Colonic mucosa (tissue), 4 donors: ENCODE measurements around the gene CBX4. TPM values are rescaled to one million over a fixed set of nuclear protein-coding genes. Genes with fewer than 3 reads are reported as not detected.
A peak's percentile ranks its signal among the peaks of the same experiment; 100 is the strongest.

Source experiments
- DNase-seq: peaks from one replicate; pipeline ENCODE4 v3.0.0-alpha.2; 2020
- H3K27ac ChIP-seq: fragments of 200-600 bp; one replicate; pipeline ENCODE4 v1.8.0; 2021
- H3K27me3 ChIP-seq: fragments of 200-600 bp; one replicate; pipeline ENCODE4 v1.8.0; 2021
- H3K36me3 ChIP-seq: fragments of 200-600 bp; one replicate; pipeline ENCODE4 v1.8.0; 2021
- H3K4me1 ChIP-seq: fragments of 200-600 bp; one replicate; pipeline ENCODE4 v1.8.0; 2021; ENCODE audit warnings: mild to moderate bottlenecking
- H3K4me3 ChIP-seq: fragments of 200-600 bp; one replicate; pipeline ENCODE4 v1.8.0; 2021
- H3K9ac ChIP-seq, 2 donors: one replicate each; pipeline ENCODE4 v1.7.0; 2013; ENCODE audit warnings: control low read depth in 2 of 2, low read depth in 2 of 2, low read length in 2 of 2
- H3K9me3 ChIP-seq: fragments of 200-600 bp; one replicate; pipeline ENCODE4 v1.8.0; 2021
- intact Hi-C: fragments of 100-400 bp; cut with DNase I; formaldehyde crosslinking; loops from one replicate; pipeline ENCODE4 v1.14.1; 2022
- total RNA-seq, 2 donors: library from RNA; stranded (reverse); fragmentation: NEBNext Ultra II Directional in 1 of 2; extraction: Animal tissue kit (Norgen Biotek cat#: 25700) in 1 of 2; gene quantifications; one replicate each; pipeline ENCODE4 v1.2.1, GENCODE V29; 2021
- TF ChIP-seq, protein P1 (sequence below): fragments of 200-600 bp; IDR thresholded peaks from one replicate; pipeline ENCODE4 v1.8.0; 2022; ENCODE audit warnings: antibody characterized with exemption, mild to moderate bottlenecking
- donor health status: healthy.
- donor health status: DM: no; HTN: no; CAD: no.
- donor health status: DM: no; HTN: no; CAD: no.

Gene CBX4
- total RNA-seq, 2 donors from 2014 or later, result 10.6 to 18.1 TPM

GRCh38 chr17:79831265-79832217 is 7.7 kb downstream of the CBX4 start:
- TF ChIP-seq, protein P1, sequence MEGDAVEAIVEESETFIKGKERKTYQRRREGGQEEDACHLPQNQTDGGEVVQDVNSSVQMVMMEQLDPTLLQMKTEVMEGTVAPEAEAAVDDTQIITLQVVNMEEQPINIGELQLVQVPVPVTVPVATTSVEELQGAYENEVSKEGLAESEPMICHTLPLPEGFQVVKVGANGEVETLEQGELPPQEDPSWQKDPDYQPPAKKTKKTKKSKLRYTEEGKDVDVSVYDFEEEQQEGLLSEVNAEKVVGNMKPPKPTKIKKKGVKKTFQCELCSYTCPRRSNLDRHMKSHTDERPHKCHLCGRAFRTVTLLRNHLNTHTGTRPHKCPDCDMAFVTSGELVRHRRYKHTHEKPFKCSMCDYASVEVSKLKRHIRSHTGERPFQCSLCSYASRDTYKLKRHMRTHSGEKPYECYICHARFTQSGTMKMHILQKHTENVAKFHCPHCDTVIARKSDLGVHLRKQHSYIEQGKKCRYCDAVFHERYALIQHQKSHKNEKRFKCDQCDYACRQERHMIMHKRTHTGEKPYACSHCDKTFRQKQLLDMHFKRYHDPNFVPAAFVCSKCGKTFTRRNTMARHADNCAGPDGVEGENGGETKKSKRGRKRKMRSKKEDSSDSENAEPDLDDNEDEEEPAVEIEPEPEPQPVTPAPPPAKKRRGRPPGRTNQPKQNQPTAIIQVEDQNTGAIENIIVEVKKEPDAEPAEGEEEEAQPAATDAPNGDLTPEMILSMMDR, result no peak
- Histone ChIP-seq H3K36me3 (no peaks in the 10 kb centered on the region), H3K4me3 (peak overlapping the region; percentile 11), H3K9me3 (no peaks in the 10 kb centered on the region), H3K27ac (no peak overlapping the region), H3K27me3 (no peaks in the 10 kb centered on the region), H3K9ac (peak overlapping the region; percentile 30 to 40), H3K4me1 (peaks cover 17% of the 10 kb centered on the region)
- intact Hi-C loops, result no loop called here
- DNase-seq, result peak; percentile 61

DNA sequence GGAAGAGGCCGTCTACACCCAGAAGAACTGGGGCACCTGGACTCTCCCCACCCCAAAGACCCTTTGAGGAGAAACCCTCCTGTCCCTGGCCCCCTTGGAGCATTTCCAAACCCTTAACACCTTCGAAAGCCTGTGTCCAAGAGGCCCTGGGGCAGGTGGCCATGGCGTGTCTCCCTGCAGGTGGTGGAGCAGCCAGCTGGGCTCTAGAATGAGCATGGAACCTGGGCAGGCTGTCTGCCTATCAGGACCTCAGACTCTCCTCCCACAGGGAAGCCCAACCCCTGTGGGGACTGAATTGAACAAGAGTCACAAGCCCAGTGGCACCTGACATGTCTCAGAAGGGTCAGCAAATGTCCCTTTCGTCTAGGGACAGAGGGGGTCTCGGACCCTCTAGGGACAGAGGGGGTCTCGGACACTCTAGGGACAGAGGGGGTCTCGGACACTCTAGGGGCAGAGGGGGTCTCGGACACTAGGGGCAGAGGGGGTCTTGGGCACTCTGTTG is 8.4 kb downstream of the CBX4 start:
- TF ChIP-seq, protein P1, result no peak
- no peak for DNase-seq
- Histone ChIP-seq H3K27ac (no peak overlapping the region), H3K27me3 (no peaks in the 10 kb centered on the region), H3K4me1 (peaks cover 13% of the 10 kb centered on the region), H3K4me3 (no peak overlapping the region), H3K9me3 (no peaks in the 10 kb centered on the region), H3K9ac (no peak overlapping the region), H3K36me3 (no peaks in the 10 kb centered on the region)
- intact Hi-C loops, result no loop called here

DNA sequence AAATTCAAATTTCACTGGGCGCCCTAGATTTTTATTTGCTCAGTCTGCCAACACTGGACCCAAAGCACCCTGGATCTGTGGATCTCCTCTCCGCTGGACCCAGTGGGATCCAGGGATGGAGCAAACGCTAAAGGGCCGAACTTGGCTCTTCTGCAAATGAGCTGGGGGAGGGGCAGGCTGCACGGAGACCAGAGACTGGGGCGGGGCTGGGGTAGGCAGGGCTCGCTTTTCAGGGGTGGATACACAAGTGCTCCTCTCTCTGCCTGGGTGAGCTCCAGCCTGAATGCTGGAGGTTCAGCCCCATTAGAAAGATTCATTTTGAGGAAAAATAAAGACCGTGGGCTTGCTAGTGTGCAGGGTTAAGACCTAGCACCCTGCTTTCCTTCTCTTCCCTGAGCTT is 8.9 kb downstream of the CBX4 start:
- intact Hi-C loops, result no loop called here
- no peak overlapping the region for H3K4me3 ChIP-seq
- TF ChIP-seq, protein P1, result no peak
- H3K27me3 ChIP-seq, result no peaks in the 10 kb centered on the region
- H3K4me1 ChIP-seq, result peaks cover 13% of the 10 kb centered on the region
- peak; percentile 38 for DNase-seq
- H3K36me3 ChIP-seq, result no peaks in the 10 kb centered on the region
- H3K9me3 ChIP-seq, result no peaks in the 10 kb centered on the region
- no peak overlapping the region for H3K27ac ChIP-seq
- no peak overlapping the region for H3K9ac ChIP-seq

DNA sequence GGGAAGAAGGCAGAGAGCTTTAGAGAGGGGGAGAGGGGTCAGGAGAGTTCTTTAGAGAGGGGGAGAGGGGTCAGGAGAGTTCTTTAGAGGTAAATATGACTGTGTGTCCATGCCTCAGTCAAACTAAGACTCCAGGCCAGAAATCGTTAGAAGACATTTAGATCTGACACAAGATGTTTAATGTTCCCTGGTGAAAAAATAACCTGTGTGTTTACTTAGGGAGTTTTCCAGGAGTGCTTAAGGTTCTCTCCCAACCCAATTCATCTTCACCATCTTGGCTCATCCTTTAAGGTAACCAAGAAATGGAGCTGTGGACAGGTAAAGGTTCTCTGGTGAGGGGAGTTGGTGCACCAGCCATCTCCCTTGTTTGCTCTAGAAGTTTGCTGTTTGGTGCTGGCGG is 9.8 kb downstream of the CBX4 start:
- Histone ChIP-seq H3K27ac (no peak overlapping the region), H3K4me1 (peaks cover 13% of the 10 kb centered on the region), H3K4me3 (no peak overlapping the region), H3K27me3 (no peaks in the 10 kb centered on the region), H3K9me3 (no peaks in the 10 kb centered on the region), H3K36me3 (no peaks in the 10 kb centered on the region), H3K9ac (peak overlapping the region in 1 of 2 donors; percentile 31)
- no peak for DNase-seq
- intact Hi-C loops, result no loop called here
- TF ChIP-seq, protein P1, result no peak

DNA sequence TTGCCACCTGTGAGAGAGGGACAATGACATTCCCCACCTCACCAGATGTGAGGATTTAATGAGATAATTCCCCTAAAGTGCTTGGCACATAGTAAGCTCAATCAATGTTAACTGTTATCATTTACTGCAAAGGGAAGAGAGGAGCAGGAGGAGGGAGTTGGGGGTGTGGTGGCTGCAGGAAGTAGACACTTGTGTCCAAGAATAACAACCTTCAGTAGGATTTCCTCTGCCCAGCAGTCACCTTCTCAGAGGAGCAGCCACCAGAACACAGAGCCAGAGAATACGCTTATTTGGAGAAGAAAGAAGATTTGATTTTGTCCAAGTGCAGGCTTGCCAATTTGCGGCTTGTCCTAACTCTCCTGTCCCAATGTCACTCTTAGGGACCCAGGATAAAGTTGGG is 10.2 kb downstream of the CBX4 start:
- H3K4me1 ChIP-seq, result peaks cover 13% of the 10 kb centered on the region
- no peaks in the 10 kb centered on the region for H3K36me3 ChIP-seq
- H3K27ac ChIP-seq, result no peak overlapping the region
- no peaks in the 10 kb centered on the region for H3K27me3 ChIP-seq
- peak overlapping the region in 1 of 2 donors; percentile 31 for H3K9ac ChIP-seq
- TF ChIP-seq, protein P1, result no peak
- no peaks in the 10 kb centered on the region for H3K9me3 ChIP-seq
- no peak overlapping the region for H3K4me3 ChIP-seq
- DNase-seq, result no peak
- intact Hi-C loops, result no loop called here
